Measurements from ENCODE around the gene KCND2.

GRCh38 chr7:120703585-120704240 is 430.7 kb downstream of the KCND2 start:
- TF ChIP-seq, protein P1, sequence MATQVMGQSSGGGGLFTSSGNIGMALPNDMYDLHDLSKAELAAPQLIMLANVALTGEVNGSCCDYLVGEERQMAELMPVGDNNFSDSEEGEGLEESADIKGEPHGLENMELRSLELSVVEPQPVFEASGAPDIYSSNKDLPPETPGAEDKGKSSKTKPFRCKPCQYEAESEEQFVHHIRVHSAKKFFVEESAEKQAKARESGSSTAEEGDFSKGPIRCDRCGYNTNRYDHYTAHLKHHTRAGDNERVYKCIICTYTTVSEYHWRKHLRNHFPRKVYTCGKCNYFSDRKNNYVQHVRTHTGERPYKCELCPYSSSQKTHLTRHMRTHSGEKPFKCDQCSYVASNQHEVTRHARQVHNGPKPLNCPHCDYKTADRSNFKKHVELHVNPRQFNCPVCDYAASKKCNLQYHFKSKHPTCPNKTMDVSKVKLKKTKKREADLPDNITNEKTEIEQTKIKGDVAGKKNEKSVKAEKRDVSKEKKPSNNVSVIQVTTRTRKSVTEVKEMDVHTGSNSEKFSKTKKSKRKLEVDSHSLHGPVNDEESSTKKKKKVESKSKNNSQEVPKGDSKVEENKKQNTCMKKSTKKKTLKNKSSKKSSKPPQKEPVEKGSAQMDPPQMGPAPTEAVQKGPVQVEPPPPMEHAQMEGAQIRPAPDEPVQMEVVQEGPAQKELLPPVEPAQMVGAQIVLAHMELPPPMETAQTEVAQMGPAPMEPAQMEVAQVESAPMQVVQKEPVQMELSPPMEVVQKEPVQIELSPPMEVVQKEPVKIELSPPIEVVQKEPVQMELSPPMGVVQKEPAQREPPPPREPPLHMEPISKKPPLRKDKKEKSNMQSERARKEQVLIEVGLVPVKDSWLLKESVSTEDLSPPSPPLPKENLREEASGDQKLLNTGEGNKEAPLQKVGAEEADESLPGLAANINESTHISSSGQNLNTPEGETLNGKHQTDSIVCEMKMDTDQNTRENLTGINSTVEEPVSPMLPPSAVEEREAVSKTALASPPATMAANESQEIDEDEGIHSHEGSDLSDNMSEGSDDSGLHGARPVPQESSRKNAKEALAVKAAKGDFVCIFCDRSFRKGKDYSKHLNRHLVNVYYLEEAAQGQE (IDR thresholded peaks at IDR 0.05; ENCODE audit: insufficient read depth in 1 of 2, low read depth in 2 of 2, low read length in 2 of 2), result no peak
- TF ChIP-seq POLR2AphosphoS5 (IDR thresholded peaks at IDR 0.05; ENCODE audit: low read depth, low read length), result no peak
- no peak for TF ChIP-seq TAF1 (IDR thresholded peaks at IDR 0.05; ENCODE audit: borderline replicate concordance, insufficient read depth, low read length)

Data from PFSK-1 (cell line).